DMS153 treated with DMSO at 0.1 percent for 48 hours (cell line): Measurements from ENCODE around the gene KRTAP12-4.
"Not testable (repeated sequence)": the region's sequence is repeated elsewhere in the genome, so short reads cannot be mapped to it uniquely, and the experiment has no call there.

Experiments used
- DNase-seq: peaks from one replicate; lab custom pipeline; 2025; ENCODE audit not compliant: unreplicated experiment; lab: John Stamatoyannopoulos, UW

Gene KRTAP12-4

DNA sequence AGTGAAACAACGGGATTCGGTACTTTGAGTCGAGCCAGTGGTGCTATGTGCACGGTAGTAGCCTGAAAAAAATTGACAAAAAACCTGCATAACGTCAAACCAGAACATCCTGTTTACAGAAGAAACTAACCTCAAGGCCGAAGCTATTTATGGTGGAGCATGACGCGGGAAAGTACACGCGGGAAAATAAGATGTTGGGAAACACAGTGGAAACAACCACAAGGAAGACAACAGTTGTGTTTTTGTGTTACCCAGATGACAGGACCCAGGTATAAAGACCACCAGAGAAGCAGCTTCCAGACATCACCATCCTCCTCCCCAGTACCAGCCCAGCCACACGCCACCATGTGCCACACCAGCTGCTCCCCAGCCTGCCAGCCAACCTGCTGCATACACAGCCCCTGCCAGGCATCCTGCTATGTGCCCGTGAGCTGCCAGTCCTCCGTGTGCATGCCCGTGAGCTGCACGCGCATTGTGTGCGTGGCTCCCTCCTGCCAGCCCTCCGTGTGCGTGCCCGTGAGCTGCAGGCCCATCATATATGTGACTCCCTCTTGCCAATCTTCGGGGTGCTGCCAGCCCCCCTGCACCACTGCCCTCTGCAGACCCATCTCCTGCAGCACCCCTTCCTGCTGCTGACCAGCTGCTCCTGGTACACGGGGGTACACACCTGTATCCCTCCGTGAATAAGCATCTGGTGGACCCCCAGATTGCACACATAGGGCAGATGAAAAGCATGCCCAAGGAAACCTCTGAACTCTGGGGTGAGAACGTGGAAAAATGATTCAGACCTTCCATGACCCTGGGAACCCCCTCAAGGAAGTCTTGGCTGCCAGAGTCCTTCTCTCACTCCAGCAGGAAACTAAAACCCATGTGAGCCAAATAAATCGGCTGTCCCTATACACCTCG lies 3.4 kb upstream of the KRTAP12-4 start, which contains the start of gene KRTAP12-3:
KRTAP12-3 (plus strand) TSS at position 298 of the 906 bp plus-strand sequence; CDS start at position 346, 48 bp downstream.
- DNase-seq, result no peak

DNA sequence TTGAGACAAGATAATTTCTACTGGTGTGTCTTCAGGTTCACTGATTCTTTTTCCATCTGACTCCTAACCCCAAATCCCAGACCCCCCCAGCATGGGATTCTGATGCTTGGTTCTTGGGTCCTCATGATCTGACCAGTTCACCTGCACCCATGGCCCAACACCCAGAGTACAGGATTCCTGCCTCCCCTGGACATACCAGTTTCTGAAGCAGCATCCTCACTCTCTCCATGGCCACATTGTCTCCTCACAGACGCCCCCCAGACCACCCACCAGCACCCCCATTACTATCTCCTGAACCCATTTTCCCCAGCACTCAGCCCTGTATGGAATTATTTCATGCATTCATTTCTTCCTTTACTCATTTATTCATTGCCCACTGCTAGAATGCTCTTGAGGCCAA lies 2.4 kb upstream of the KRTAP12-4 start:
- no peak for DNase-seq

- DNase-seq, result no peak
Observed at GRCh38 chr21:44653656-44654575, 543 bp downstream of the KRTAP12-4 start.

DNA sequence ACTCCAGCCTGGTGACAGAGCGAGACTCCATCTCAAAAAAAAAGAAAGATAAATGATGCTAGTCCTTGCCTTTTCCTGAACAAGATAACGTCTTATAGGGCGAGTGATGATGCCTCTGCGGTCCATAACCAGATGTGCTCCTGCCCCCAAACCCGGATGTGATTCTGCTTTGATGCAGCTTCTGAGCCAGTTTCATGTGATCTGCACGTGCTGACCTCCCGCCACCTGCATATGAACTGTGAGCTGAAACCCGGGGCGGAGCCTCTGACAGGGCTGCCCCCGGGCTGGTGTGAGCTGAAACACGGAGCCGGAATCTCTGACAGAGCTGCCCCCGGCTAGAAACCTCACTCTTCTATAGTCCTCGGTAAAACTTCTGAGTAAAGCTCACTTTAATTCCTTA lies 1.3 kb downstream of the KRTAP12-4 start:
- no peak for DNase-seq

- no peak for DNase-seq
Observed at GRCh38 chr21:44650973-44651675, 3.3 kb downstream of the KRTAP12-4 start.

DNA sequence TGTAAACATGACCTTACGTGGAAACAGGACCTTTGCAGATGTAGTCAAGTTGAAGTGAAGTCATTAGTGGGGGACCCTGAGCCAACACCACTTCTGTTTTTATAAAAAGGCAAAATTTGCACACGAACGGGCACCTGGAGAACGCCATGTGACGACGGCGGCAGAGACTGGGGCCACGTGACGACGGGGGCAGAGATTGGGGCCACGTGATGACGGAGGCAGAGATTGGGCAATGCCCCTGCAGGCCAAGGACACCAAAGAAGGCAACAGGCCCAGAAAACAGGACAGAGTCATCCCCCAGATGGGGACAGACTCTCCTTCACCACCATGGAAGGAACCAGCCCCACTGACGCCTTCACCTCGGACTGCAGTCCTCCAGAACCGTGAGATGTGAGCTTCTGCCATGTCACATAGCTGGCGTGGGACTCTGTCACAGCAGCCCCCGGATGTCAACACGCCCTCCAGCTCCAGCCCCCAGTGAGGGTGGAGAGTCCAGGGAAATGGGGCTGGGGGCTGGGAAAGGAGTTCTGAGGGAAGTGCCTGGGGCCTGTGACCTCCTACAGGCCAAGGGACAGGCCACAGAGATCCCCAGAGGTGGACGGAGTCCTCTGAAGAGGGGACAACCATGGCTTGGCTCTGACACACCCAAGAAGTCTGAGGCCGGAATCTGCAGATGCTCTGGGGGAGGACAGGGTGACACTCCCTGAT lies 4.0 kb downstream of the KRTAP12-4 start:
- DNase-seq, result no peak

DNA sequence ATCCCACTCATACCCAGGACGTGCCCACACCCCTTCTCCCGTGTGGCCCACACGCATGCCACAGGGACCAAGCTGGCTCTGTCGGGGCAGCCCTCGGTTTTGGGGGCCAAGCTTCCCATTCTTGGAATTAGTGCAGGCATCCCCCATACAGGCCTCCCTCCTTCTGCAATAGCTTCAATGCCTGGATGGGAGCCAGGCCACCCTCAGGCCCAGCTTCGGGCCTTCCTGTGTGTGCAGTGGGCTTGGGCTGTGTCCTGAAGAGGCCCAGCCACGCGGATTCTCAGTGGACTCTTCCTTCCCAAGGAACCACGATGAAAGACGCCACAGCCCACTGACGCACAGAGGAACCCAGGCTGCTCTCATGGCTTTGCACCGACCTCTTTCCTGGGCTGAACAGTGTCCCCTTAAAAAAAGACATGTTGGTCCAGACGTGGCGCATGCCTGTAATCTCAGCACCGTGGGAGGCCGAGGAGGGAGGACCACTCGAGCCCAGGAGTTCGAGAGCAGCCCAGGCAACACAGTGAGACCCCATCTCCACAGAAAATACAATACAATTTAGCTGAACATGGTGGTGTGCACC lies 4.8 kb downstream of the KRTAP12-4 start:
- DNase-seq, result no peak

- DNase-seq, result no peak
Observed at GRCh38 chr21:44648557-44649311, 5.7 kb downstream of the KRTAP12-4 start.

GRCh38 chr21:44647222-44647552 lies 7.3 kb downstream of the KRTAP12-4 start:
- no peak for DNase-seq

GRCh38 chr21:44646366-44647221 lies 7.9 kb downstream of the KRTAP12-4 start, which contains the start of gene KRTAP10-11:
TSS of gene KRTAP10-11 (plus strand) at chr21:44646414. CDS start at chr21:44646459, 45 bp downstream.
- DNase-seq, result not testable (repeated sequence)

DNA sequence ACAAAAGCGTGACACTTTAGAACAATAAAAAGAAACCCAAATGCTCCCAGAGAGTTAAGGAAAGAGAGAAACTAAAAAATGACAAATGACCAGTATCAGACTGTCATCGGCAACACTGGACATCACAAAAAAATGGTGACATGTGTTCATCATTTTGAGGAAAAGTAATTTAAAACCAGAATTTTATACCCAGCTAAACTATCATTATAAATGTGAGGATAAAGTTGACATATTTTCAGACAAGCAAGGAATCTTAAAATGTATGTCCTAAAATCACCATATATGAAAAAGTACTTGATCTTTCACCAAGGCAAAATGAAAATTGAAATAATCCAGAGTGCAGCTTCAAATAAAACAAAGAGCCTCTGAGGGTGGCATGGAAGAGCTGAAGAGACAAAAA lies 9.6 kb downstream of the KRTAP12-4 start:
- DNase-seq, result no peak

- DNase-seq, result no peak
Observed at GRCh38 chr21:44643741-44644310, 10.6 kb downstream of the KRTAP12-4 start.

GRCh38 chr21:44640761-44641160 lies 13.7 kb downstream of the KRTAP12-4 start:
- DNase-seq, result no peak

GRCh38 chr21:44639331-44639655 lies 15.2 kb downstream of the KRTAP12-4 start:
- DNase-seq, result no peak

GRCh38 chr21:44638506-44639330 lies 15.7 kb downstream of the KRTAP12-4 start:
- DNase-seq, result not testable (repeated sequence)

DNA sequence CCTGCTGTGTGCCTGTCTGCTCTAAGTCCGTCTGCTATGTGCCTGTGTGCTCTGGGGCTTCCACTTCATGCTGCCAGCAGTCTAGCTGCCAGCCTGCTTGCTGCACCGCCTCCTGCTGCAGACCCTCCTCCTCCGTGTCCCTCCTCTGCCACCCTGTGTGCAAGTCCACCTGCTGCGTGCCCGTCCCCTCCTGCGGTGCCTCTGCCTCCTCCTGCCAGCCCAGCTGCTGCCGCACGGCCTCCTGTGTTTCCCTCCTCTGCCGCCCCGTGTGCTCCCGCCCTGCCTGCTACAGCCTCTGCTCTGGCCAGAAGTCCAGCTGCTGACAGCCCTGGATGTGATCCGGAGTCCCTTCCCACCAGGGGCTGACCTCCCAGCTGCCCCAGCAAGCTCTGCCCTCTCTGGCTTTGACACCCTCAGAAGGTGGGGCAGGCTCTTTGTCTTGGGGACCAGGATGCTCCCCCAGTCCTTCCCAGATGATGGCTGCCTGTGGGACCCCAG lies 16.6 kb downstream of the KRTAP12-4 start:
- not testable (repeated sequence) for DNase-seq
